IMR-90 (cell line): ENCODE measurements around the gene TTC23. TPM values are rescaled to one million over a fixed set of nuclear protein-coding genes. Genes with fewer than 3 reads are reported as not detected.

Source experiments
- ATAC-seq: fragments of 200-7000 bp; cut with Tn5 transposase; 2 replicates; pipeline ENCODE4 v1.9.1; 2020; ENCODE audit warnings: low read depth, mild to moderate bottlenecking, moderate library complexity
- BruUV-seq: library from RNA; stranded (reverse); fragments of 400-500 nt; replicated peaks from 2 replicates; lab custom pipeline; 2021; lab: Mats Ljungman, UMichigan
- CTCF ChIA-PET: fragments of 300-600 bp; formaldehyde crosslinking; extraction: SDS; loops from one replicate; lab custom pipeline; 2021; ENCODE audit warnings: antibody characterized with exemption; lab: Yijun Ruan, JAX
- POLR2A ChIA-PET: fragments of 300-600 bp; sonication (Branson Sonifier 250); formaldehyde crosslinking; loops from one replicate; lab custom pipeline; 2022; ENCODE audit warnings: antibody characterized with exemption; ENCODE audit not compliant: unreplicated experiment; lab: Charles Lee
- DNase-seq: peaks from one replicate; pipeline ENCODE4 v3.0.0; 2013
- H2AFZ ChIP-seq: replicated peaks from 2 replicates; pipeline ENCODE3; 2013; ENCODE audit warnings: low read length, mild to moderate bottlenecking; ENCODE audit not compliant: poor library complexity
- H2AK5ac ChIP-seq: 2 replicates; pipeline ENCODE4 v1.6.1; 2013; ENCODE audit warnings: low read depth, low read length, inconsistent platforms
- H2AK9ac ChIP-seq: replicated peaks from 2 replicates; pipeline ENCODE3; 2013; ENCODE audit warnings: mild to moderate bottlenecking, low read depth, low read length, moderate library complexity; ENCODE audit not compliant: poor library complexity
- H2BK120ac ChIP-seq: 2 replicates; pipeline ENCODE4 v1.6.1; 2013; ENCODE audit warnings: low read depth, low read length, inconsistent platforms
- H2BK15ac ChIP-seq: 3 replicates; pipeline ENCODE4 v1.6.1; 2013; ENCODE audit warnings: low read depth, low read length, inconsistent platforms
- H2BK20ac ChIP-seq: 2 replicates; pipeline ENCODE4 v1.6.1; 2013; ENCODE audit warnings: low read depth, mild to moderate bottlenecking, inconsistent platforms, low read length, moderate library complexity
- H2BK5ac ChIP-seq: 2 replicates; pipeline ENCODE4 v1.6.1; 2013; ENCODE audit warnings: mild to moderate bottlenecking, low read depth, low read length, inconsistent platforms; ENCODE audit not compliant: poor library complexity, severe bottlenecking
- H3K14ac ChIP-seq: replicated peaks from 2 replicates; pipeline ENCODE4 v1.6.1; 2013; ENCODE audit warnings: low read depth, low read length, inconsistent platforms
- H3K18ac ChIP-seq: 2 replicates; pipeline ENCODE4 v1.6.1; 2013; ENCODE audit warnings: low read depth, low read length, control low read depth
- H3K23ac ChIP-seq: 2 replicates; pipeline ENCODE4 v1.6.1; 2013; ENCODE audit warnings: low read depth, low read length, inconsistent platforms
- H3K27ac ChIP-seq: 2 replicates; pipeline ENCODE4 v1.5.1; 2013; ENCODE audit warnings: mild to moderate bottlenecking, control low read depth, low read length; ENCODE audit not compliant: insufficient read depth
- H3K27me3 ChIP-seq: 2 replicates; pipeline ENCODE4 v1.6.1; 2013; ENCODE audit warnings: low read length; ENCODE audit not compliant: control insufficient read depth, insufficient read depth
- H3K36me3 ChIP-seq: 2 replicates; pipeline ENCODE4 v1.6.1; 2013; ENCODE audit warnings: low read length, mixed read lengths; ENCODE audit not compliant: control insufficient read depth, insufficient read depth
- H3K4ac ChIP-seq: 2 replicates; pipeline ENCODE4 v1.6.1; 2013; ENCODE audit warnings: low read depth, low read length, inconsistent platforms
- H3K4me1 ChIP-seq: 2 replicates; pipeline ENCODE4 v1.6.1; 2013; ENCODE audit warnings: low read length, mixed read lengths; ENCODE audit not compliant: control insufficient read depth, insufficient read depth
- H3K4me2 ChIP-seq: 2 replicates; pipeline ENCODE4 v1.6.1; 2013; ENCODE audit warnings: low read depth, mild to moderate bottlenecking, control low read depth, low read length, moderate library complexity
- H3K4me3 ChIP-seq: 2 replicates; pipeline ENCODE4 v1.5.1; 2013; ENCODE audit warnings: low read depth, mild to moderate bottlenecking, control low read depth, low read length, moderate library complexity; ENCODE audit not compliant: insufficient read depth
- H3K56ac ChIP-seq: 2 replicates; pipeline ENCODE4 v1.6.1; 2013; ENCODE audit warnings: low read length, inconsistent platforms; ENCODE audit not compliant: insufficient read depth; ENCODE audit errors: extremely low read depth
- H3K79me1 ChIP-seq, 2 experiments: 2 replicates each; pipeline ENCODE4 v1.6.1; 2013; ENCODE audit warnings: low read length in 2 of 2, inconsistent platforms in 1 of 2, low read depth in 1 of 2
- H3K9ac ChIP-seq: 2 replicates; pipeline ENCODE4 v1.6.1; 2013; ENCODE audit warnings: low read depth, low read length, control low read depth
- H3K9me1 ChIP-seq: 2 replicates; pipeline ENCODE4 v1.6.1; 2013; ENCODE audit warnings: low read length, inconsistent platforms; ENCODE audit not compliant: insufficient read depth
- H3K9me3 ChIP-seq: 2 replicates; pipeline ENCODE4 v1.6.1; 2013; ENCODE audit warnings: low read length; ENCODE audit not compliant: control insufficient read depth, insufficient read depth
- H4K20me1 ChIP-seq: 2 replicates; pipeline ENCODE4 v1.6.1; 2013; ENCODE audit warnings: low read length, inconsistent platforms; ENCODE audit not compliant: insufficient read depth
- H4K5ac ChIP-seq: 2 replicates; pipeline ENCODE4 v1.6.1; 2013; ENCODE audit warnings: mild to moderate bottlenecking, low read depth, low read length, control low read depth
- H4K8ac ChIP-seq, 2 experiments: 2 replicates each; pipeline ENCODE4 v1.6.1; 2013; ENCODE audit warnings: low read depth in 2 of 2, low read length in 2 of 2, control low read depth in 1 of 2, inconsistent platforms in 1 of 2
- H4K91ac ChIP-seq: 2 replicates; pipeline ENCODE4 v1.6.1; 2013; ENCODE audit warnings: low read depth, low read length, inconsistent platforms; ENCODE audit not compliant: insufficient read depth
- CTCF ChIP-seq: conservative IDR thresholded peaks from 2 replicates; pipeline ENCODE4 v1.5.1; 2012; ENCODE audit warnings: mild to moderate bottlenecking, low read depth, low read length, improper control_type of control experiment
- MAFK ChIP-seq: IDR thresholded peaks from 2 replicates; pipeline ENCODE4 v1.6.1; 2012; ENCODE audit warnings: low read depth, low read length, improper control_type of control experiment
- POLR2A ChIP-seq: IDR thresholded peaks from 2 replicates; pipeline ENCODE4 v1.6.1; 2012; ENCODE audit warnings: mild to moderate bottlenecking, low read depth, low read length
- RFX5 ChIP-seq: IDR thresholded peaks from 2 replicates; pipeline ENCODE4 v1.8.0; 2012; ENCODE audit warnings: low read depth, mild to moderate bottlenecking, low read length, moderate library complexity
- SMC3 ChIP-seq: fragments of 150-350 bp; IDR thresholded peaks from 2 replicates; pipeline ENCODE4 v1.6.1; 2016; ENCODE audit warnings: low read depth, mild to moderate bottlenecking, antibody characterized with exemption, low read length, moderate library complexity
- WGBS, 2 experiments: methylation state at CpG; one replicate each; pipeline versions ENCODE4 v1.1.5 to v1.1.7; 2013; ENCODE audit warnings: missing lambda C conversion rate in 2 of 2; ENCODE audit not compliant: insufficient read length in 1 of 2; ENCODE audit errors: extremely low coverage in 2 of 2; 5-methylcytosine and 5-hydroxymethylcytosine counted together
- dilution Hi-C: fragments of 300-500 bp; cut with HindIII; formaldehyde crosslinking; loops from one replicate; pipeline ENCODE4 v1.14.3; 2018; ENCODE audit warnings: low sequenced_read_pairs; ENCODE audit not compliant: unreplicated experiment
- in situ Hi-C: fragments of 300-500 bp; cut with MboI; formaldehyde crosslinking; loops from 3 replicates; pipeline ENCODE4 v1.14.3; 2019; ENCODE audit warnings: low sequenced_read_pairs, inconsistent platforms, mixed read lengths
- intact Hi-C: fragments of 100-400 bp; cut with micrococcal nuclease; formaldehyde crosslinking; loops from 2 replicates; pipeline ENCODE4 v1.10.0; 2022
- polyA plus RNA-seq, 3 experiments: library from polyadenylated mRNA; depleted of rRNA; stranded (reverse); fragments of >200 nt; gene quantifications; 2 replicates each; pipeline ENCODE4 v1.2.3, GENCODE V29; 2012; ENCODE audit warnings: low replicate concordance in 1 of 3
- total RNA-seq: library from RNA; depleted of rRNA; stranded (reverse); fragments of >200 nt; gene quantifications from 2 replicates; pipeline ENCODE4 v1.2.3, GENCODE V29; 2012

TTC23 gene
- total and polyA plus RNA-seq, 2 of the 4 experiments (the other 2 are of a cell fraction) = 7.8 to 29.8 TPM

- ChIA-PET POLR2A (no interaction called here), CTCF (interaction anchor here (0.7 to 1.7 kb wide), 11 partner anchors 12 to 434 kb away, joined by 3 to 10 read pairs (median 4); no protein-coding TSS in a partner anchor)
- no peak overlapping the region for H2BK120ac ChIP-seq
- H3K4ac ChIP-seq = 0 out of 2 replicates have a peak overlapping the region, but pooled peaks have one; percentile 15
- no peak overlapping the region for H3K18ac ChIP-seq
- TF ChIP-seq POLR2A (peak; percentile 20), MAFK (no peak), RFX5 (no peak), CTCF (0 out of 2 replicates have a peak, but pooled peaks have one; percentile 6), SMC3 (no peak)
- peak overlapping the region; percentile 60 for H3K4me3 ChIP-seq
- no peak overlapping the region for H4K8ac ChIP-seq
- dilution Hi-C loops = loop anchor here (25.0 kb wide), 1 partner anchor 107 kb away; no protein-coding TSS in a partner anchor
- no peaks in the 10 kb centered on the region for H3K9me3 ChIP-seq
- 0 out of 2 replicates have a peak, but pooled peaks cover 4% of the 10 kb centered on the region for H3K9me1 ChIP-seq
- no peak overlapping the region for H2AK5ac ChIP-seq
- no peak overlapping the region for H4K91ac ChIP-seq
- no TSS peak for BruUV-seq
- H3K27me3 ChIP-seq = peaks cover 6% of the 10 kb centered on the region
- peak; percentile 61 for ATAC-seq
- intact Hi-C loops = no loop called here
- H3K4me2 ChIP-seq = peak overlapping the region; percentile 85
- H3K56ac ChIP-seq = no peak overlapping the region
- H3K27ac ChIP-seq = no peak overlapping the region
- WGBS, 2 experiments = 1% methylated on average over 88 of the region's 116 CpGs; no CpG with 5 or more reads in 1 of the 2 experiments
- no peak overlapping the region for H2BK5ac ChIP-seq
- H2BK20ac ChIP-seq = no peak overlapping the region
- peaks cover 7 to 36% of the 10 kb centered on the region in 2 experiments for H3K79me1 ChIP-seq
- in situ Hi-C loops = loop anchor here (25.0 kb wide), 1 partner anchor 632 kb away; the partner anchor contains the start of gene LYSMD4
- H3K9ac ChIP-seq = no peak overlapping the region
- peaks cover 4% of the 10 kb centered on the region; the same call in 1 of the 2 replicates for H4K20me1 ChIP-seq
- H2AK9ac ChIP-seq = peak overlapping the region; percentile 47
- H3K14ac ChIP-seq = 0 out of 2 replicates have a peak overlapping the region, but pooled peaks have one; percentile 29
- peaks cover 2% of the 10 kb centered on the region; the same call in 1 of the 2 replicates for H3K4me1 ChIP-seq
- peak overlapping the region; percentile 42 for H3K23ac ChIP-seq
- no peak overlapping the region for H2BK15ac ChIP-seq
- no peak overlapping the region for H4K5ac ChIP-seq
- H3K36me3 ChIP-seq = no peaks in the 10 kb centered on the region
- peak; percentile 66 for DNase-seq
- H2AFZ ChIP-seq = peak overlapping the region; percentile 90
These were observed 143.7 kb downstream of the TTC23 start for GRCh38 chr15:99105514-99106341.
